NOMO-1 treated with DMSO at 0.1 percent for 48 hours (cell line): ENCODE results near the gene MRPS14.
A peak's percentile ranks its signal among the peaks of the same experiment; 100 is the strongest.
"Not testable (repeated sequence)": the region's sequence is repeated elsewhere in the genome, so short reads cannot be mapped to it uniquely, and the experiment has no call there.

ENCODE experiments used
- DNase-seq: peaks from one replicate; lab custom pipeline; 2025; ENCODE audit not compliant: unreplicated experiment; lab: John Stamatoyannopoulos, UW

The MRPS14 gene

GRCh38 chr1:175024773-175025172 is 1.5 kb upstream of the MRPS14 start:
- DNase-seq: no peak

- not testable (repeated sequence) for DNase-seq
These were observed 657 bp upstream of the MRPS14 start for GRCh38 chr1:175023922-175024242.

DNA sequence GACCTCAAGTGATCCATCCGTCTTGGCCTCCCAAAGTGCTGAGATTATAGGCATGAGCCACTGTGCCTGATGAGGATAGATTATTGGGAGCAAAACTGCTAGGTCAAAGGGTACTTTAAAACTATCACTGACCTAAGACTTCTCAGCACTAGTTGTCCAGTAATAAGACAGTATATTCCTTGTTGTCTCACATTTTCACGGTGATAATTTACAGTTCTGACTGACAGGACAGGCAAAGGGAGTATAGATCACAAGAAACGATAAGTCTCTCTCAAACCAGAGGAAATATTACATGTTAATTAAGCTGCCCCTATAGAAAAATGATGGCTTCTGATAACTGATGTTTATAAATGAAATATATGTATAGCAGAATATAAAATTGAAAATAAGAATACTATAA is 3.7 kb downstream of the MRPS14 start:
- no peak for DNase-seq

DNA sequence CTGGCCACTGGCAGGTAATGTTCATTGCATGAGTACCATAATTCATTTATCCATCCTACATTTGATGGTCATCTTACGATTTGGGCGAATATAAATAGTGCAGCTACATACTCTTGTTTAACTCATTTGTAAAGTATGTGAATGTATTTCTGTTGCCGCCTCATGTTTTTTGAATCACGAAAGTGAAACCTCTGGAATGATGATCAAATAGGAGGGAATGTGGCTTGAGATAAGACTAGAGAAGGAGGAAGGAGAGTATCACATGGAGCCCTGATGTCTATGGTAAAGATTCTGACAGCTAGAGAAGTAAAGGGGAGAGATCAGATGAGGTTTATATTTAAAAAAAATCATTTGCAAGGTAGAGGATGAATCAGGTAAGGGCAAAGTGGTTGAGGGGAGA is 8.0 kb downstream of the MRPS14 start:
- DNase-seq: no peak

GRCh38 chr1:175013445-175013844 is 9.8 kb downstream of the MRPS14 start:
- DNase-seq: no peak

GRCh38 chr1:175009532-175009931 is 13.7 kb downstream of the MRPS14 start:
- DNase-seq: no peak

DNA sequence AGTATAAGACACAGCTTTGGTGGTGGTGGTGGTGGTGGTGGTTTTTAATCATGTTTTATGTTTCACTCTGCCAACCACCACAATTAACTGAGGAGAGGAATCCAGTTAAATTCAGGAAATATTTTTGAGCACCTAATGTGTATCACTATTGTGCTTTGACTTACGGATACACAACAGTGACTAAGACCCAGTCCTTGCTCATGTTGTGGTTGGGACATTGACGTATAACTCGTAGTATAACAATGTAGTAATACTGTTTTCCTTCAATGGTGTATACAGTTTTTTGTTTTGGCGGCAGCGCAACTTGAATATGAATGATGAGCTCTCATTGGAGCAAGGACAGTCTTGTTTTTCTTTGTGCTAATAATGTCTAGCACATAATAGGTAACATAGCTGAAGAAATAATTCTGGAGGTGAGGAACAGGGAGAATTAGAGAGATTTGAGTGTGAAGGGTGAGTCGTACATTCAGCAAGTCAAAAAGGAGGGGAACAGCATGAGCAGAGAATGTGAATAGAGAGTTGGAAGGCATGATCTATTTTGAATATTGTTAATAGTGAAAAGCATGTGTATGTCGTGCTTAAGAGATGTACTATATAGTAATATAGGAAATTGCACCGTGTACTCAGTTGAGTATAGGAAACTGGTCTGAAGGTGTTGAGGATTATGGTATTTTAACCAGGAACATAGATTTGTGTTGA is 18.0 kb downstream of the MRPS14 start:
- no peak for DNase-seq

- DNase-seq: no peak
These were observed 19.7 kb downstream of the MRPS14 start for GRCh38 chr1:175003521-175003920.

- DNase-seq: no peak
These were observed 20.2 kb downstream of the MRPS14 start for GRCh38 chr1:175002910-175003517.

DNA sequence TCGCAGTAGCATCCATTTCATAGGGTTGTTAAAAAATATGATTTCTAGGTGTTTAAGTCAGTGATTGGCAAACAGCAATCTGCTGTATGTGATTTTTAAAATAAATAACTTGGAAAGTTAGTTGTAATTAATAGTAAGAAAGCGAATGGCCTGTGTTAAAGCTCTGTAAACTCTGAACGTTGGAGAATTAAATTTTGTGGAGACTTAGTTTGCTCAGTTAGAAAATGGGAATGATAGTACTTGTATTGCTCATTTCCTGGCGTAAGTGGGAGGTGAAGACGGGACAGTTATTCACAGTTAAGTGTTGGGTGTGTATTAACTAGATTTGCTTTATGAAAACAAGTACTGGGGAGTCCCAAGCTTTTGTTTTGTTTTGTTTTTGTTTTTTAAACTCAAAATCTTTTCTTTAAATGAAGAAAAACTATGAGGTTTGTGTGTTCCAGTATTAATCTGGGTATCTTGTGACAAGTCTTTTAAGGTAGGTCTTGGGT is 22.5 kb downstream of the MRPS14 start:
- no peak for DNase-seq

- DNase-seq: peak; percentile 26
These were observed 23.1 kb downstream of the MRPS14 start, which contains the start of gene CACYBP for GRCh38 chr1:174999936-175000696. TSS of gene CACYBP (plus strand) at chr1:174999947. CDS start at chr1:175000181, 234 bp downstream.

DNA sequence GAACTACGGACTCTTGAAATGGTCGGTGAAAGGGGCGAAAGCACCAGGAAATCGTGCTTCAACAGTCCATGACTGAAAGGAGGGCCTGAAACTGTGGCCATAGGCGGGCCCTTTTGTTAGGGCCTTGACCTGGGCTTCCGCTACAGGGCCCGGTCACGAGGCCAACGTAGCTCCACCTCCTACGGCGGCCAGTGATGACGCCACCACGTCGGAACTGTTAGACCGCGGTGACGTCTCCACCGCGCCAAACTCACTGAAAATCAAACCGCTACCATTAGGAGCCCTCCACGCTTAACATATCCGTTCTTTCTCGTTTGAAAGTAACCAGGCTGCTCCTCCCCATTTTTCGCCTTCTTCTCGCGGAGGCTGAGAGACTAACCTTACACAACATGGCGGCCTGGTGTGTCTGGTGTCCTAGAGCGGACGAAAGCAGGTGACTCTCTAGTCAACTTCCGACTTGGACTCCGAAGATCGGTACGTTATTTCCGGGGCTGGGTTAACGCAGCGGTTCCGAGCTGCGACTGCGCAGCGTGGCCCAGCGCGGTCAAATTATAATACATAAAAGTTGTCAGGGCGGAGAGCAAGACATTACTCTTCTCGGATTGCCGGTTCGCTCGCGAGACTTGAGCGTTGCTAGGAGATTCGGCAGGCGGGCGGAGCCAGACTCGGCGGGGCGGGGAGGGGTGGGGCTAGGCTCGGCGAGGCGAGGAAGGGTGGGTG is 23.8 kb downstream of the MRPS14 start:
- DNase-seq: peak; percentile 97

DNA sequence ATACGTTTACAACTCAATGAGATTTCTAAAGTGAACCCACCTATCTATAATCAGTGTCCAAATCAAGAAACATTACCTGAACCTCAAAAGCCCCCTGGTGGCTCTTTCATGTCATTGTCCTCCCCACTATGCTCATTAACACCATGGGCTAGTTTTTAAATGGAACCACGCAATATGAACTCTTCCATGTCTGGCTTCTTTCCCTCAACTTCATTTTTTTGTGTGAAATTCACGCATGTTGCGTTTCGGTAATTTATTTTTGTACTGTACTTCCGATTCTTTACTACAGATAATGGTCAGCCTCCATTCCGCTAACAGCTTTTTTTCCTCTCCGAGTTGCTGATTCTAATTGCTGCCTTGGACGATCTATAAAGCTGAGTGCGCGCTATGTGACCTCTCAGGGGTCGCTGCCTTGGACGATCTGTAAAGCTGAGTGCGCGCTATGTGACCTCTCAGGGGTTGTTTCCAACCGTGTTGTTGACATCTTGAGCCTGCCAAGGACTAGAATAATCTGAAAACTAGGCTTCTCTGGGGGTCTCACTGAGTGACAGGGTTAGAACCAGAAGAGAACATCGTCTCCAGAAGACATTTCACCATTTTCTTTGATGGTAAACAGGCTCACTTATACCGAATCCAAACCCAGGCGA is 24.5 kb downstream of the MRPS14 start:
- DNase-seq: peak; percentile 76

DNA sequence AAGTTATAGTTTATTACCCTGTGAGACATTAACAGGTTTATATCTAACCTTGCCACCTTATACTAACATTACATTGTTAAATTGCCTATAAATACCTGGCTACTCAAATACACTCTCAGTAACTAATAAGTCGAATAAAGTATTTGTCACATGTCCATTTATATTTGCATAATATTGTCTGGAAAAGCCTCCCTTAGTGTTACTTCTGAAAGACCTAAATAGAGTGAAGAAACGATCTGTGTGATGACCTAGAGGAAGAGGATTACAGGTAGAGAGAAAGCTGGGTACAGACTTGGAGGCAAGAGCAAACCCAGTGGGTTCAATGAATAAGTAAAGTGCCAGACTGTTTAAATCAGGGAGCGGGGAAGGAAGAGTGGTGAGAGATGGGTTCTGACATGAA is 26.2 kb downstream of the MRPS14 start:
- DNase-seq: no peak

DNA sequence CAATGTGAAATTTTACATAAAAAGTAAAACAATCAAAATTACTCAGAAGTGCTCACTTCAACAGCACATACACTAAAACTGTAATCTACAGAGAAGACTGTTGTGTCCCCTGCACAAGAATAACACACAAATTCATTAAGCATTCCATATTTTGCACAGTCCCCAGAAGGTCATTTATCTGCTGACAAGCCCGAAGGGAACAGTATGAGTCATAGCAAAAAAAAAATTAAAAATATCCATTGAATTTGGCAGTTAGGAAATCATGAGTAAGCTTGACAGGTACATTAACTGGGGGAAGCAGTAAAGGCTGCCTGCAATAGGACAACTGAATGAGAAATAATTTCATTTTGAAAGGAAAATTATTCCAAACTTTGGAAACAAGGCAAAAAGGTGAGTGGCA is 26.7 kb downstream of the MRPS14 start:
- no peak for DNase-seq

- no peak for DNase-seq
These were observed 27.3 kb downstream of the MRPS14 start for GRCh38 chr1:174995916-174996315.

DNA sequence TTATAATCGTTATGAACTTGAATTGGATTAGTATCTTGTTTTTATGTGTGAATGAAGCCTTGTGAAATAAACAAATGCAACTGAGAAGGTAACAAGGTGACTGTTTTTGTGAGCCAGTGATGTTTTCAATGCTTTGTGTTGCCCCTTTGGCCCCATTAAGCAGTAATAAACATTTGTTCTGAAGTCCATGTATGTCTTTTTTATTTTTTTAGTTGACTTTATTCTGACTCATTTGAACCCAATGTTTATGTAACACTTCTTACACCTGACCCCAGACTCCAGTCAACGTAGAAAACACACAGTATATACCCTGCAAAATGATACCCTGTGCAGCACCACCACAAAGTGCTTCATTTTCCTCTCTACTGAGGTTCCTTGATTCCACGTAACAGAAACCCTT is 28.1 kb downstream of the MRPS14 start:
- DNase-seq: no peak

DNA sequence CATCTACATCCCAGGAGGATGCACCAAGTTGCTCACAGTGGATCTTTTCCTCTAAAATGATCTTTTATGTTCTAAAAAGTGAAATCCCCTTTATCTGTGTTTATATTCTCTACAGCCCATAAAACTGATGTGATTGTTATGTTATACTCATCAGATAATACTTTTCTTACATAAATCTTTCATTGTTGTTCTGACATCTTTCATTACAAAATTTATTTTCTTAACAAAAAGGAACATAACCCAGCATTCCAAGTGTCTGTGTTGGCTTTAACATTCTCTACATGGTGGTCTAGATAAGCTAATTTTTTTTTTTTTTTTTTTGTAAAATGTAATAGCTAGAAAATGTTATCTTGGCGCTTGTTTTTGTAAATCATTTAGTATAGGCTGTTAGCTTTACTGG is 31.8 kb downstream of the MRPS14 start:
- DNase-seq: no peak

GRCh38 chr1:174990382-174990999 is 32.7 kb downstream of the MRPS14 start:
- DNase-seq: peak; percentile 38

GRCh38 chr1:174989536-174990220 is 33.5 kb downstream of the MRPS14 start:
- DNase-seq: no peak
